Kidney capillary endothelial cell (primary cell): Measurements from ENCODE around the gene UNK.

Experiments
- DNase-seq: peaks from one replicate; pipeline ENCODE4 v3.0.0-alpha.2; 2018; ENCODE audit warnings: low spot score

Gene UNK, protein sequence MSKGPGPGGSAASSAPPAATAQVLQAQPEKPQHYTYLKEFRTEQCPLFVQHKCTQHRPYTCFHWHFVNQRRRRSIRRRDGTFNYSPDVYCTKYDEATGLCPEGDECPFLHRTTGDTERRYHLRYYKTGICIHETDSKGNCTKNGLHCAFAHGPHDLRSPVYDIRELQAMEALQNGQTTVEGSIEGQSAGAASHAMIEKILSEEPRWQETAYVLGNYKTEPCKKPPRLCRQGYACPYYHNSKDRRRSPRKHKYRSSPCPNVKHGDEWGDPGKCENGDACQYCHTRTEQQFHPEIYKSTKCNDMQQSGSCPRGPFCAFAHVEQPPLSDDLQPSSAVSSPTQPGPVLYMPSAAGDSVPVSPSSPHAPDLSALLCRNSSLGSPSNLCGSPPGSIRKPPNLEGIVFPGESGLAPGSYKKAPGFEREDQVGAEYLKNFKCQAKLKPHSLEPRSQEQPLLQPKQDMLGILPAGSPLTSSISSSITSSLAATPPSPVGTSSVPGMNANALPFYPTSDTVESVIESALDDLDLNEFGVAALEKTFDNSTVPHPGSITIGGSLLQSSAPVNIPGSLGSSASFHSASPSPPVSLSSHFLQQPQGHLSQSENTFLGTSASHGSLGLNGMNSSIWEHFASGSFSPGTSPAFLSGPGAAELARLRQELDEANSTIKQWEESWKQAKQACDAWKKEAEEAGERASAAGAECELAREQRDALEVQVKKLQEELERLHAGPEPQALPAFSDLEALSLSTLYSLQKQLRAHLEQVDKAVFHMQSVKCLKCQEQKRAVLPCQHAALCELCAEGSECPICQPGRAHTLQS

DNA sequence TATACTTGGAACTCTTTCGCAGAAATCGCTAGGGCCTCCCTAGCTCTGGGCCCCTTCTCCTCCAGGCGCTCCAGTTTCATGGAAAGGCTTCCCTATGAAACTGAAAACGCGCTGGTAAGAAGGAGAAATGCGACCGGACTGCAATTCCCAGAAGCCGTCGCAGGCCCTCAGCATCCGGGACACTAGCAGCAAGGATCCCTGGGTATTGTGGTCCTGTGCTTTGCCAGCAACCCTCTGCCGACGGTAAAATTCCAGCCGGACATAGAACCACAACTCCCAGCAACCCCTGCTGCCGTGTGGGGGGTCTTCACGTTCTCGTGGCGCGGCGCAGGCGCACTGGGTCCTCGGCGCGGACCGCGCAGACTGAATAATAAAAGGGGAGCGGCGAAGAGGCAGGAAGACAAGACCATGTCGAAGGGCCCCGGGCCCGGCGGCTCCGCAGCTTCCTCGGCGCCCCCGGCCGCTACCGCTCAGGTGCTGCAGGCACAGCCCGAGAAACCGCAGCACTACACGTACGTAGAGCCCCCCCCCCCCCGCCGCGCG is at the start of gene UNK:
UNK (plus strand) TSS at position 334 of the 543 bp plus-strand sequence; CDS start at position 409, 75 bp downstream.
- DNase-seq: peak; percentile 97

DNA sequence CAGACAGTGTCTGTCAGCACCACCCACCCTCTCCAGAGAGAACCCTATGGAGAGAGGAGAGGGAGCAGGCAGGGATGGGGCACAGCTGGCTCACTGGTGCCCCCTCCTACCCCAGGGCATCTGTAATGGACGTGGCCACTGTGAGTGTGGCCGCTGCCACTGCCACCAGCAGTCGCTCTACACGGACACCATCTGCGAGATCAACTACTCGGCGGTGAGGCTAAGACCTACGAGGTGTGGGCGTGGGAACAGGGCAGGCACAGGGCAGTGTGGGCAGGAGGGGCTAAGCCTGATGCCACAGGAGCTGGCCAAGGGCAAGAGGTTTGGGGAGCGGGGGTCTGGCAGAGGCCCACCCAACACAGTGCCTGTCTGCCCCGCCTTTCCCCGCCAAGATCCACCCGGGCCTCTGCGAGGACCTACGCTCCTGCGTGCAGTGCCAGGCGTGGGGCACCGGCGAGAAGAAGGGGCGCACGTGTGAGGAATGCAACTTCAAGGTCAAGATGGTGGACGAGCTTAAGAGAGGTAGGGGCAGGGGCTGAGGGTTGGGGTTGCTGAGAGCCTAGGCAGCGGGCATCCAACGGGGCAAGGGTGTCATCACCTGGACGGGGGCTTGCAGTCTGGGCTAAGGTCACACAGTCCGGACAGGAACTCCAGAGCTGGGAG is 48.3 kb upstream of the UNK start:
- DNase-seq: no peak

DNA sequence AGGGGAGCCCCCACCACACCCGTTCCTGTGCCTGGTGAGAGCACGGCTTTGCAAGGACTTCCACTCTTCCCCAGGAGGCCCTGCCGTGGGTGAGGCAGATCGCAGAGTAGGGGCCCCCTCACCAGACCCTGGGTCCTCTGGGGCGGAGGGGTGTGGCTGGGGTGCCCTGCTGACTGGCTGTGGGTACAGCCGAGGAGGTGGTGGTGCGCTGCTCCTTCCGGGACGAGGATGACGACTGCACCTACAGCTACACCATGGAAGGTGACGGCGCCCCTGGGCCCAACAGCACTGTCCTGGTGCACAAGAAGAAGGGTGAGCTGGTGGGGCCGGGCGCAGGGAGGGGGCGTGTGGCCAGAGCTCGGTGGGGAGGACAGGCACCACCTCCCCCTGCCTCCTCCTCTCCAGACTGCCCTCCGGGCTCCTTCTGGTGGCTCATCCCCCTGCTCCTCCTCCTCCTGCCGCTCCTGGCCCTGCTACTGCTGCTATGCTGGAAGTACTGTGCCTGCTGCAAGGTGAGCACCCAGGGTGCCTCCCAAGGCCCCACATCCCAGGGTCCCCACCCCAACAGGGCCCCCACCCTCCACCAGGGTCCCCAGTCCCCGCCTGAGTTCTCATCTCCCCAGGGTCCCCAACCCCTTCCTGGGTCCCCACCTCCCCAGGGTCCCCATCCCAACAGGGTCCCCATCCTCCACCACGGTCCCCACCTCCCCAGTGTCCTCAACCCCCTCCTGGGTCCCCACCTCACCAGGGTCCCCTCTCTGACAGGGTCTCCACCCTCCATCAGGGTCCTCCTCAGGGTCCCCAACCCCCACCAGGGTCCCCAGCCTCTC is 47.3 kb upstream of the UNK start:
- DNase-seq: no peak

DNA sequence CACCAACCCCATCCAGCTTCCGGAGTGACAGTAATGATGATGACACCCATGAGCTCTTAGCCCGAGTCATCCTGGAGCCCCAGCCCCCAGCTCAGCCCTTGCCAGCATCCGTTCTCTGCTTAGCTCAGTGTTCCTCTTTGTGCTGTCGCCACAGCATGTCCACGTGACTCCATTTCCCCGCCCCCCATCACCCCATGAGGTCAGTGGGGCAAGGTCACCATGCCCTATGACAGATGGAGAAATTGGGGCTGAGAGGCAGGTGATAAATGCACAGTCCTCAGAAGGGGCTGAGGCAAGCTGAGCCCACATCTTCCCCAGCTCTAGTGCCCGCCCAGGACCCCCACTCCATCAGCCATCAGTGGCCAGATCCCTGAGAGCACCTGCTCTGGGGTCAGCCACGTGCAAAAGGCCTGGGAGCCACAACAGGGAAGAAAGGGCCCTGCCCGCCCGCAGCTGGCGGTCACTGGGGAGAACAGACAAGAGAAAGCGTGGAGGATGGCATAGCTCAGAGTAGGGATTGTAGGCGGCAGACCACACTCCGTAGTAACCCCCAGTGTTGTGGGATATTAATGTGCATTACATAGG is 46.3 kb upstream of the UNK start:
- DNase-seq: no peak

DNA sequence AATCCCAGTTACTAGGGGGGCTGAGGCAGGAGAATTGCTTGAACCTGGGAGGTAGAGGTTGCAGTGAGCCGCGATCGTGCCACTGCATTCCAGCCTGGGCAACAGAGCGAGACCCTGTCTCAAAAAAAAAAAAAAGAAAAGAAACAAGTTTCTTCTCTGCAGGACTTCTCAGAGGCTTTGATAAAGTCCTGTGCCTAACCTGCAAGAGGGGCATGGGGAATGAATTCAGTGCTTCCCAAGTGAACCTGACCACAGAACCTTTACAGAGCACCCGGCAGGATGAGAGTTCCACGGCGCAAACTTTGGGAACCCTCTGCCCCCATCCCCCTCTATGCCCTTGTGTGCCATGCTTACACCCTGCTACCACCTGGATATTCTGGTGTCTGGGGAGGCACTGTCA is 45.4 kb upstream of the UNK start:
- DNase-seq: no peak

DNA sequence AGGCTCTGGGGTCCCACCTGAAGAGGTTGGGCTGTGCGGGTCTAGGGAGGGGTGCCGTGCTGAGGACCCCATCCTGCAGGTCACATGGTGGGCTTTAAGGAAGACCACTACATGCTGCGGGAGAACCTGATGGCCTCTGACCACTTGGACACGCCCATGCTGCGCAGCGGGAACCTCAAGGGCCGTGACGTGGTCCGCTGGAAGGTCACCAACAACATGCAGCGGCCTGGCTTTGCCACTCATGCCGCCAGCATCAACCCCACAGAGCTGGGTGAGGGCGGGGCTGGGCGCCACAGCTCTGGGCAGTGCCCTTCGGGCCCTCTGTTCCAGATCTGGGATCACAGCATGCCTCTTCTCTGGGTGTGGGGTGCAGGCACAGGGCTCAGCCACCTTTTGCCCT is 44.8 kb upstream of the UNK start:
- no peak for DNase-seq

DNA sequence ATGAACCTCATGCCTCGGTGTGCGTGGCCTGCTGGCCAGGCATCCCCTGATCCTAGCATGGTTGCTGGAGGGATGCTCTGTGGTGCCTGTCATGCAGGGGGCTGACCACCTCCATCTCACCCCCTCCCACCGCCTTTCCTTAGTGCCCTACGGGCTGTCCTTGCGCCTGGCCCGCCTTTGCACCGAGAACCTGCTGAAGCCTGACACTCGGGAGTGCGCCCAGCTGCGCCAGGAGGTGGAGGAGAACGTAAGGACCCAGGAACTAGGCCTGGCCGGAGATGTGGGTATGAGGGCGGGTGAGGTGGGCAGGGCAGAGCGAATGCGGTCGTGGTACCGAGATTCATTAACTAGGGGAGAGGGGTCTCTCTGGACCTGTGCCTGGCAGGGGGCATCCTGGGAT is 44.4 kb upstream of the UNK start:
- no peak for DNase-seq

DNA sequence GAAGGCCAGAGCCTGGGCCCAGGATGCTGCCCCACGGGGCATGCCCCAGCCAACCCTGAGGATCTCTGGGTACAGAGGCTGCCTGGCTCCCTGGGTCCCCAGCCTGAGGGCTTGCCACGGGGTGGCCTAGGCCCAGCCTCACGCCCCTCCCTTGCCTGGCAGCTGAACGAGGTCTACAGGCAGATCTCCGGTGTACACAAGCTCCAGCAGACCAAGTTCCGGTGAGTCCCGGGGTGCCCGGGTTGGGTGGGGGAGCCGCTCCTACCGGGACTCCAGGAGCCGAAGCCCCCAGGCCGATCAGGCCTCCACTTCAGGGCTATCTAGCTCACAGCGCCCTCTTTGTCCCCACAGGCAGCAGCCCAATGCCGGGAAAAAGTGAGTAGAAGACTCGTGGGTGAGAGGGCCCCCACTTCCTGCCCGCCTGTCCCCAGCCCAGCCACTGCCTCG is 44.0 kb upstream of the UNK start:
- no peak for DNase-seq

DNA sequence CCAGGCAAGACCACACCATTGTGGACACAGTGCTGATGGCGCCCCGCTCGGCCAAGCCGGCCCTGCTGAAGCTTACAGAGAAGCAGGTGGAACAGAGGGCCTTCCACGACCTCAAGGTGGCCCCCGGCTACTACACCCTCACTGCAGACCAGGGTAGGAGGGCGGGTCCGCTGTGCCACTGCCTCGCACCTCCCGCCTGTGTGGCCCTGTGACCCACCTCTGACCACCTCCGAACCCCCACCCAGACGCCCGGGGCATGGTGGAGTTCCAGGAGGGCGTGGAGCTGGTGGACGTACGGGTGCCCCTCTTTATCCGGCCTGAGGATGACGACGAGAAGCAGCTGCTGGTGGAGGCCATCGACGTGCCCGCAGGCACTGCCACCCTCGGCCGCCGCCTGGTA is 42.3 kb upstream of the UNK start:
- DNase-seq: no peak

DNA sequence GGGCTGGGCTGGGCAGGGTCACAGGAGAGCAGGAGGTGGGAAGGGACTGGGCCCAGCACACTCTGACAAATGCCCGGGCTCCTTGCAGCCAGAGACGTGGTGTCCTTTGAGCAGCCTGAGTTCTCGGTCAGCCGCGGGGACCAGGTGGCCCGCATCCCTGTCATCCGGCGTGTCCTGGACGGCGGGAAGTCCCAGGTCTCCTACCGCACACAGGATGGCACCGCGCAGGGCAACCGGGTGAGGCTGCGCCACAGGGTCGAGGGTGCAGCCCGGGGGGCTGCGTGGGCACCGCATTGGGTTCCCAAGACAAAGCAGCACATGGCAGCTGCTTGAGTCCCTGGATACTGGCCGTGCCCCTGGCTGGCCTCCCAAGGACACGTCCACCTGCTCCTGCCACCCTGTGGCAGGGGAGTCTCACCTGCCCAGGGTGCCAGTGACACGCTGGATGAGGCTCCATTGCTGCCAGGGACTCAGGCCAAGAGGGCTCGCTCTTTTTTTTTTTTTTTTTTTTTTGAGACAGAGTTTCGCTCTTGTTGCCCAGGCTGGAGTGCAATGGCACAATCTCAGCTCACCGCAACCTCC is 40.9 kb upstream of the UNK start:
- DNase-seq: no peak

DNA sequence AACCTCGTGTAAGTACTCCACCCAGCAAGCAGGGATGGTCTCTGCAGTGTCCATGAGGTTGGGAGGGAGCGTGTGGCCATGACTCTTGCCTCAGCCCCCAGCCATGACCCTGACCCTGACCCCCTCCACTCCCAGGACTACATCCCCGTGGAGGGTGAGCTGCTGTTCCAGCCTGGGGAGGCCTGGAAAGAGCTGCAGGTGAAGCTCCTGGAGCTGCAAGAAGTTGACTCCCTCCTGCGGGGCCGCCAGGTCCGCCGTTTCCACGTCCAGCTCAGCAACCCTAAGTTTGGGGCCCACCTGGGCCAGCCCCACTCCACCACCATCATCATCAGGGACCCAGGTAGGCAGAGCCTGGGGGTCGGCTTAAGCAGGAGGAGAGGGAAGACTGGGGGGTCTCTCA is 35.9 kb upstream of the UNK start:
- DNase-seq: no peak

DNA sequence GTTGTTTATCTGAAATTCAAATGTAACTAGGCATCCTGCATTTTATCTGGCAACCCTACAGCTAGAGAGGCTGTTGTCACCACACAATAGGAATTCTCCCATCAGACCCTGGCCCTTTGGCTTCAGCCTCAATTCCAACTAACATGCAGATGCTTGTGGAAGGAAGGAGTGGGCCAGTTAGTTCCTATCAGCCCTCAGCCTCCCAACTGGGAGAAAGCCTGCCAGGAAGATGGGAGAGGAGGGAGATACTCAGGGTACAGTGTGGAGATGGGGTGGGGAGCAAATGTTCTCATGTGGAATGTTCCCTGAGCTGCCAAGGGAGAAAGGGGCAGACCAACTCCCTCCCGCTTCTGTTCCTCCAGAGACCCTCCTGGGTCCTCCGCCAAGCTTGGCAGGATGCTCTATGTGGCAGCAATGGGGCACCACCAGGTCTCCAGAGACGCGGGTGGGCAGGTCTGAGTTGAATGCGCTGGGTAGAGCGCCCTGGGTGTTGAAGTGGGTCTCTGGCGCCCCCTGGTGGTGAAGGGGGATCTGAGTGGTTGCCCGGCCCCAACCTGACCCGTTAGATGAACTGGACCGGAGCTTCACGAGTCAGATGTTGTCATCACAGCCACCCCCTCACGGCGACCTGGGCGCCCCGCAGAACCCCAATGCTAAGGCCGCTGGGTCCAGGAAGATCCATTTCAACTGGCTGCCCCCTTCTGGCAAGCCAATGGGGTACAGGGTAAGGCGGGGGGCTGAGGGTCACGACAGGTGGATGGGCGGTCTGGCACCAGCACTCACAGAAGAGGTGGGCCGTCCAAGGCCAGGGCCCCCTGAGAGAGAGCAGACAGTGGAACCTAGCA is 34.8 kb upstream of the UNK start:
- peak; percentile 65 for DNase-seq

DNA sequence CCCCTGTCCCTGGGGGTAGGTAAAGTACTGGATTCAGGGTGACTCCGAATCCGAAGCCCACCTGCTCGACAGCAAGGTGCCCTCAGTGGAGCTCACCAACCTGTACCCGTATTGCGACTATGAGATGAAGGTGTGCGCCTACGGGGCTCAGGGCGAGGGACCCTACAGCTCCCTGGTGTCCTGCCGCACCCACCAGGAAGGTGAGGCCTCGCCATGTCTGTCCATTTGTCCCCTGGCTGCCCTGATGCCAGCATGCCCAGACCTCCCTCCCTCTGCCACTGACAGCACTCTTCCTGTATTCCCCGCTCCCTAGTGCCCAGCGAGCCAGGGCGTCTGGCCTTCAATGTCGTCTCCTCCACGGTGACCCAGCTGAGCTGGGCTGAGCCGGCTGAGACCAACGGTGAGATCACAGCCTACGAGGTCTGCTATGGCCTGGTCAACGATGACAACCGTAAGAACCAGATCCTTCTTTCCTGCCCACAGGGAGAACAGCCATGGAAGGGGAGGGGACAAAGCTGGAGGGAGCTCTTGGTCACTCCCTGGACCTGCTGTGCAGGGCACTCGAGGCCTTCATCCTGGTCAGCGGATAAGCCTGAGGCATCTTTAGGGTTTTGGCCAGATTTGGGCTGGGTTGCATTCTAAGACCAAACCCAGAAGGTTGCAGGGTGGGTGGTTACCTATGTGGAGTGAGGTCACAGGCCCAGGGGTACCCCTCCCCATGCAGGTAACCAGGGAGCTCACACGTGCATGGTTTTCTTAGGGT is 33.8 kb upstream of the UNK start:
- DNase-seq: no peak

DNA sequence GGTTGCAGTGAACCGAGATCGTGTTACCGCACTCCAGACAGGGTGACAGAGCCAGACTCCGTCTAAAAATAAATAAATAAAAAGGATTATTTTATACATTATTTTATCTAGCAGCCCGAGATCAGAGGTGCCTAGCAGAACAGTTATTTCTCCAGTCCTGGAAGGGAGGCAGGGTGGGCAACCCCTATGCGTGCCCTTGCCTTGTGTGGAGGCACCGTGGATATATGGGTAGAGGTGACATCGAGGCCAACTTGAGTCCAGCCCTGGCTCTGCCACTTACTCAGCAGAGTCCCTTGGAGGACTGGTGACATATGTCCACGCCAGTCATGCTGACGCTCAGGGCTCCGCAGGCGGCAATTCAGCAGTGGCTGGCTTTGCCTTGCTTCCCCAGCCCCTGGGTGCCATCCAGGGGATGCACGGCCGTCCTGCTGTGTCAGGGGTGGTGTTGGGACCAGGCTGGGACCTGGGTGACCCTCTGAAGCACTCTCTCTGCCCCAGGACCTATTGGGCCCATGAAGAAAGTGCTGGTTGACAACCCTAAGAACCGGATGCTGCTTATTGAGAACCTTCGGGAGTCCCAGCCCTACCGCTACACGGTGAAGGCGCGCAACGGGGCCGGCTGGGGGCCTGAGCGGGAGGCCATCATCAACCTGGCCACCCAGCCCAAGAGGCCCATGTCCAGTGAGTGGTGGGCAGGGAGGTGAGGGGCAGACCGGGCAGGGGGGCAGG is 32.8 kb upstream of the UNK start:
- DNase-seq: no peak

DNA sequence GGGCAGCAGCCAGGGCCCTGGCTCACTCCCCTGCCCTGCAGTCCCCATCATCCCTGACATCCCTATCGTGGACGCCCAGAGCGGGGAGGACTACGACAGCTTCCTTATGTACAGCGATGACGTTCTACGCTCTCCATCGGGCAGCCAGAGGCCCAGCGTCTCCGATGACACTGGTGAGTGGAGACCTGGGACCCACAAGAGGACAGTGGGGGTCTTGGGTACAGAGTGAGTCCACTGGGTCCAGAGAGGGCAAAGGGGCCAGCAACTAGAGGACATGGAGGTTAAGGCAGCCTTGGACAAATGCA is 32.2 kb upstream of the UNK start:
- DNase-seq: no peak

DNA sequence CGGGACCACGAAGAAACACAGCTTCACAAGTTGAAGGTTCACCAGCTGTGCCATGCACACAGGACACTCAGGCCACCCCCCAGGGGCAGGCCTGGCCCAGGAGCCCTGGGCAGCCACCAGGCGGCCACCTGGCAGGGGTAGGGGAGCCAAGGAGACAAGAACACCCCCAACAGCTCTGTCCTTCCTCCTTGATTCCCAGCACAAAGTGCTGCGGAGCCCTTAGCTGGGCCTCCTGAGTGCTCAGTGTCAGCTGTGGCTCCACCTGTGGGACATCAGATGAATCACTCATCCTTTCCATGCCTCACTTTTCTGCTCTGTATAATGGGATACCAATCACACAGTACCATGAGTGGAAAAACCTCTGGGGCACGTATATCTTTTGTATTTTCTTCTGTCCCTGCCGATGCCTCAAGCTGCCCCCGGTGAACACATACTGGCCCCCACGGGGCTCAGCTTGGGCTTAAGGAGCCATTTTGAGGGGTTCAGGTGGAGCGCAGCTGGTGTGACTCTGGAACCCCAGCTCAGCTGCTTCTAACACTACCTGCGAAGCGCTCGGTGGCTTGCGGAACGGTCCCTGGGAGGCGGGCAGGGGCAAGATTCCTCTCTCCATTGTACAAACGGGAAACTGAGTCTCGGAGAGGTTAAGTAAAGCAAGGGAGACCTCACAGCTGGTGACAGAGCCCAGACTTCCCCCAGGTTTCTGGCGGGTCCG is 31.6 kb upstream of the UNK start:
- no peak for DNase-seq

DNA sequence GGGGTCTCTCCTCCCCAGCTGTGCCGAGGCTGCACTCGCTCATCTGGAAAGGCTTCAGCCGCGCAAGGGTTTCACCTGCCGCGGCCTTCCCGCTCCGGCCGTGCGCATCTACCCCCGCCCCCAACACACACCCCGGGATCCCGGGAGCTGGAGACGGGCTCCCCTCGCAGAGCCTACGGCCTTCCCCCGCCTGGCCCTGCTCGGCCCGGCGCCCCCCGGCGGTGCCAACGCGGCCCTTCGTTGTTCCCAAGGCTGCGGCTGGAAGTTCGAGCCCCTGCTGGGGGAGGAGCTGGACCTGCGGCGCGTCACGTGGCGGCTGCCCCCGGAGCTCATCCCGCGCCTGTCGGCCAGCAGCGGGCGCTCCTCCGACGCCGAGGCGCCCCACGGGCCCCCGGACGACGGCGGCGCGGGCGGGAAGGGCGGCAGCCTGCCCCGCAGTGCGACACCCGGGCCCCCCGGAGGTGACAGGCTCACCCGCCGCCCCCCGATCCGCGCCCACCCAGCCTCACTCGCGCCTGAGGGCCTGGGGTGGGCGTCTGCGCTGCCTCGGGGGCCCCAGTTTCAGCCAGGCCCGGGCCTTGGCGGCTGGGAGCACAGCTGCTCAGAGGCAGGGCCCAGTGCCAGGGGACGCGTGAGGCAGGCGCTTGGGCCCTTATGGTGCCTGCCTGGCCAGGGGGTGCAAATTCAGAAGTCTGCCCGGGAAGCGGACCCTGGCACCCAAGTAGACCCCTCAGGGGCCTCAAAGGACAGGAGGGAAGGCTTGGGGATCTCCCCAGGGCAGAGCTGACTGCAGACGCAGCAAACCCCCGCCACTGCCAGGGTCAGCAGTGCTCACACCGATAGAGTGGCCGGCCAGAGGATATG is 30.9 kb upstream of the UNK start:
- DNase-seq: no peak
